Bone marrow (tissue), 2 donors: Measurements from ENCODE around the gene JAK2.
"Not testable (repeated sequence)": the region's sequence is repeated elsewhere in the genome, so short reads cannot be mapped to it uniquely, and the experiment has no call there.

Source experiments
- DNase-seq, 2 donors: peaks; one replicate each; lab custom pipeline; 2025; lab: John Stamatoyannopoulos, UW

Gene JAK2

GRCh38 chr9:4984621-4985385 is at the start of gene JAK2:
JAK2 (plus strand) TSS chr9:4985272; CDS start chr9:5021988, 36,716 bp downstream.
- peak; percentile 85 to 94 for DNase-seq

- peak in 1 of 2 donors; percentile 7 for DNase-seq
Observed at GRCh38 chr9:4936277-4936676, 48.8 kb upstream of the JAK2 start.

GRCh38 chr9:4936823-4937222 is 48.2 kb upstream of the JAK2 start:
- no peak for DNase-seq

GRCh38 chr9:4937446-4937845 is 47.6 kb upstream of the JAK2 start:
- DNase-seq = no peak

- DNase-seq = no peak
Observed at GRCh38 chr9:4938496-4938895, 46.6 kb upstream of the JAK2 start.

- peak in 1 of 2 donors; percentile 90 for DNase-seq
Observed at GRCh38 chr9:4939118-4939561, 45.9 kb upstream of the JAK2 start.

- DNase-seq = peak in 1 of 2 donors; percentile 70
Observed at GRCh38 chr9:4942042-4942691, 42.9 kb upstream of the JAK2 start.

- DNase-seq = no peak
Observed at GRCh38 chr9:4943346-4943745, 41.7 kb upstream of the JAK2 start.

GRCh38 chr9:4944431-4945211 is 40.5 kb upstream of the JAK2 start:
- DNase-seq = not testable (repeated sequence)

GRCh38 chr9:4946937-4947336 is 38.1 kb upstream of the JAK2 start:
- no peak for DNase-seq

- no peak for DNase-seq
Observed at GRCh38 chr9:4955836-4956235, 29.2 kb upstream of the JAK2 start.

GRCh38 chr9:4959031-4959430 is 26.0 kb upstream of the JAK2 start:
- DNase-seq = no peak

GRCh38 chr9:4962085-4962484 is 23.0 kb upstream of the JAK2 start:
- DNase-seq = no peak

- no peak for DNase-seq
Observed at GRCh38 chr9:4964540-4964939, 20.5 kb upstream of the JAK2 start.

- DNase-seq = no peak
Observed at GRCh38 chr9:4965174-4965821, 19.8 kb upstream of the JAK2 start.

- DNase-seq = no peak
Observed at GRCh38 chr9:4967523-4967922, 17.5 kb upstream of the JAK2 start.

- DNase-seq = no peak
Observed at GRCh38 chr9:4969130-4969529, 15.9 kb upstream of the JAK2 start.

GRCh38 chr9:4970970-4971641 is 14.0 kb upstream of the JAK2 start:
- DNase-seq = no peak

GRCh38 chr9:4973246-4973645 is 11.8 kb upstream of the JAK2 start:
- no peak for DNase-seq

GRCh38 chr9:4973902-4974301 is 11.2 kb upstream of the JAK2 start:
- DNase-seq = no peak

- DNase-seq = no peak
Observed at GRCh38 chr9:4979239-4979638, 5.8 kb upstream of the JAK2 start.
